NCI-H2029 (cell line): ENCODE measurements around the gene CNTNAP2.
"Not testable (repeated sequence)": the region's sequence is repeated elsewhere in the genome, so short reads cannot be mapped to it uniquely, and the experiment has no call there.

Source experiments
- DNase-seq: peaks from one replicate; lab custom pipeline; 2025; lab: John Stamatoyannopoulos, UW

CNTNAP2 gene

DNA sequence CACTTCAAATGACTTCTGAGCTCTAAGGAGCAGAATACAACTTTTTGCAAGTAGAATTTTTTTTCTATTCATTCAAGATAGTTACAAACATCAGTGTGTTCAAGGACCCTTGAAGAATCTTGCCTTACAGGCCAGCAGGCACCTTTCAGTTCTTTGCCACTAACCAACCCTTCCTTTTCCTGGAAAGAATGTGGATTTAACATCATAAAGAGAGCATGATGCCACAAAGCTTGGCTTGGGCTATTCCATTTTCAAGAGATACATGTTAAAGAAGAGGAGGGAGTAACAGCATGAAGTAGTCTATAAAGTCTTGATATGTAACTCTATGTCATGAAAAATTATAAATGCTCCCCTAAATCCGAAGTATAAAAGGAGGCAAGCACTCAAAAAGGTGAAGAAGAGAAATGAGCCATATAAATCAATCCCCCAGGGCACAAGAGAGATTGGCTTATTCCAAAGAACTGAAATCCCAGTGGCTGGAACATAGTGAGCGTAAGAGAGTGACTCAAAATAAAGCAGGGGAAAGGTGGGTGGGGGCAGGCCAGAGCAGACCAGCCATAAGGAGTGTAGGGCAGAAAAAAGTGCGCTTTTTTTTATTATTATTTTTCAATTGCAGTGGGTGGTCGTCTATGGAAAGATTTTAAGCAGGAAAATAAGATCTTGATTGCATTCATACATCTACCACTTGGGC lies 1448.3 kb downstream of the CNTNAP2 start:
- DNase-seq: no peak

DNA sequence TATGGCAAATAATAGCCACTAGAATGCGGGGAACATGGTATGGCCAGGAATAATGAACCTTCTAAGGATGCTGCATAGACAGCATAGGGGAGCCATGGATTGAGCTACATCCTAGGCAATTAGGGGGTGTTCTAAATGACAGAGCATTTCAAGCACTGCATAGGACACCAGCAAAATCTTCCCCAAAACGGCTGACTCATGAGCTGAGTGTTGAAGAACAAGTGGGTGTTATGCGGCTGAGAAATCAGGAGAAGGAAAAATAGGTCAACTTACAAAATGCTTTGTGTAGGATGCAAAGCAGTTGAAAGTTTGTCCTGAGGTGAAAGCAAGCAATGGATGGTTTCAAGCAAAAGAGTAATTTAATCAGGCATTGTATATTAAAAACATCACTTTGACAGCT lies 1450.4 kb downstream of the CNTNAP2 start:
- DNase-seq: no peak

DNA sequence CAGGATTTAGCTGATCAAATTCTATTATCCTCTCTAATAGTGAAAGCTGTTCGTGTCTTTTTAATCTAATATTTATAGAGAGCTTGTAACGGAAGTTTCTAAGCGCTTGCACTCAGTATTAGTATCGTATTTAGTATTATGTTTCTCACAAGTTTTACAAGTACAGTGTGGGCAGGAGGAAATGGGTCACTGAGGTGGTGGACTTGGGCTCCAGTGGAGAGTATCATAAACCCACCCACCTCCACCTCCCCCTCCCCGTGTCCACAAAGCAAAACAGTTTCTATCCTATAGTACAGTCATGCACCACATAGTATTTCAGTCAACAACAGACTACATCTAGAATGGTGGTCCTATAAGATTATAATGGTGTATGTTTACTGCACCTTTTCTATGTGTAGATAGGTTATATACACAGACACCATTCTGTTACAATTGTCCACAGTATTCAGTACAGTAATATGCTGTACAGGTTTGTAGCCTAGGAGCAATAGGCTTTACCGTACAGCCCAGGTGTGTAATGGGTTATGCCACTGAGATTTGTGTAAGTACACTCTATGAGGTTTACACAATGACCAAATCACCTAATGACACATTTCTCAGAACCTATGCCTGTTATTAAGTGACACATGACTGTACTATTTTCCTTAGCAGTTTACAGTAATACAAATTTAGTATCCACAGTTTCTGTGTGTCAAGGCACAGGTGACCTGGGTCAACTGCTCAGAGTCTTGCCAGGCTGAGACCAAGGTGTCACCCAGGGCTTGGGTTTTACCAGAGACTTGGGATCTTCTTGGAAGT lies 1452.7 kb downstream of the CNTNAP2 start:
- DNase-seq: no peak

DNA sequence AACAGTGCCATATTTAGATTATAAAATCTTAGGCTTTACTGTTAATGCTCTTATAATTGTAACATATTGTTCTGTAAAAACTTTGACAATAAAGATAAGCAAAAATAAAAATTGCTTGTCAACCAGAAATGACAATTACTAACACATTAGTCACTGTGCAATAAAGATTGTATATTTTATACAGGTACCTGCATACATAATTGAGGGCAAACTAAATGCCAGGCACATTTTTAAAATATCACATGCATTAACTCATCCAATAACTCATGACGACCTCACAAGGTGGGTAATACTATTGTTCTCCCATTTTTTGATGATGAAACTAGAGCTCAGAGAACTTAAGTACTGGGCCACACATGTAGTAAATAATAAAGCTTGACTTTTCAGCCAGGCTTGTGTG lies 1453.8 kb downstream of the CNTNAP2 start:
- no peak for DNase-seq

DNA sequence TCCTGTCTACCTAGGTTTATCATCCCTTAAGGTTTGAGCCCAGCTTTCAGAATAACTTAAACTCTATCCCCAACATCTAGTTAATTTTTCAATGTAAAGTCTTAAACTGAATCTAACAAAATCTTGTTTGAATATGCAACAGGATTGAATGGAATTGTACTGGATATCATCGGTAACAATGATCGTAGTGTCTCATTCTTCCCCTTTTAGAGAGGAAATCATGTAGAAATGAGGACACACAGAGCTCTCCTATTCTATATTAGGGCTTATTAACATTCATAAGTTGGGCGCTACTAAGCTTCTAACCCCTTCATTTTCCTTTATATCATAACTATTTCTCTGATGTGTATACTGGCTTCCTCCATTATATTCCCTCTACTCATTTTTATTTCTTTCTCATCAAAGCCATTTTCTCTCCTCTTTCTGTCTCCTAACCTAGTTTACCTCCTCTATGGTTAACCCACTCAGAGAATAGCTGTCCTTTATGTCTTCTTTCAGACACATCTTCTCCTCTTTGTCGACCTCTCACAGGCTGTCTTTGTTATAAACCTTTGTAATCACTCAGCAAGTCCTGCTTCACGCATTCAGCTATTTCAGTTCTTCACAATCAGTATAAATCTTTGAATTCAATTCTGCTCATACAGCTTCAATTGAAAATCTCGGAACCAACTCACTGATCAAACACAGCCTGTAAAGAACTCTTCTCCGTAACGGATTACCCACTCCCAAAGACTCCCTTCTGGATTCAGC lies 1455.0 kb downstream of the CNTNAP2 start:
- DNase-seq: no peak

DNA sequence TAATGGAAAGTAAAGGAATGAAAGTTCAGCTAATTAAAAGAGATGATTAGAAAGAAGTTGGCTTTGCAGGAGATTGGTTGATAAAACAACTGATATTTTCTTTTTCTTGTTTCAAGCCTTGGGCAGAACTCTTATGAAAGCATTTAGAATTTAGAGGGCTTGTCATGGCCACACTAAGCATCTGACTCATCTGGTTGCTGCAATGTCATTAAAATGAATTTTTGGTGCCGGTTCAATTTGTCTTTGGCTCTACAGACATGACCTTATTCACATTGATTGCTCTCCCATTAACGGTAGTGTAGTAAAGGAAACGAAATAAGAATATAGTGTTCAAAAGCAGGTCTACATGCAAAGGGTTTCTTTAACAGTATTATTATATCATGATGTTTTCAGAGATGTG lies 1461.6 kb downstream of the CNTNAP2 start:
- no peak for DNase-seq

DNA sequence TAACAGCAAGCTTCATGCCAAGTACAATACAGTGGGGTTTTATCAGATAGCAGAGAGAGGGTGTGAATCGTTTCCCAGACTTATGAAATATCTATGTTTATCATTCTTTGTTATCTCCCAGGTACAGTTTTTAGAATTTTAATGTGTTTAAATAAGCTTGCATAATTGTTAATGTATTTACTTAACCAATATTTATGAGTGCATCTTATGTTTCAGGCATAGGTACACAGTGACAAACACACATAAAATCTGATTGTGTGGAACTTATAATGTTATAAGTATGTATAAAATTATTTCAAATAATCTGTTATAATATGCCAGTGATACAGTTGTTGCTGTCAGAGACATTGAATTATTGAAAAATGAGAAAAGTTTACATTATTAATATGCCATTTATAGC lies 1462.5 kb downstream of the CNTNAP2 start:
- DNase-seq: no peak

DNA sequence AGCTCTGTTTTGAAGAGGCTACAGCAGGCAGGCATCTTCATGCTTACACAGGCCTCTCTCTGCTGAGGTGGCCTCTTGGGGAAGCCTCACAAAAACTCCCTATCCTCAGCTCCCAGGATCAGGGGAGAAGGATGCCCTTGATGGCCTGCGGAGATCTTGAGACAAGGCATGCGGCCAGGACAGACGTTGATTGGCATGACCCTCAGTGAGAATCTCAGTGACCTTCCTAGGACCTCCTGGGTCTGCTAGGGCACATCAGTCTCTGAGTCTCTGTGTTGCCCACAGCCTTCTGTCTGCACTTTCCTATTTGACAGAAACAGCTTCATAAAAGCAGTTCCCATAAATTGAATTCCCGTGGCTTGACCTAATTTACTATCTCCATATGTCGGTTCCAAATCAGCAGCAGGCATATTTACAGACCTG lies 1468.2 kb downstream of the CNTNAP2 start:
- no peak for DNase-seq

DNA sequence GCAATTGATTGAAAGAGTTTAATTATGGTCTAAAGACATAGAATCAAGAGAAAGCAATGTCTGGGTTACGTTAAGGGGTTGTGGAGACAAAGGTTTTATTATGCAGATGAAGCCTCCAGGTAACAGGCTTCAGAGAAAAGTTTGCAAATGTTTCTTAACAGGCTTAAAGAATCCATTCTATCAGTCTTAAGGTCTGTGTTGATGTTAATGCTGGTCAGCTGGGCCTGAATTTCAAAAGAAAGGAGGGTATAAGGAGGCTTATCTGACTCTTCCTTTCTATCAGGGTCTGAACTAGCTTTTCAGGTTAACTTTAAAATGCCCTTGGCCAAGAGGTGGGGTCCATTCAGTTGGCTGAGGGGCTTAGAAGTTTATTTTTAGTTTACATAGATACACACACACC lies 1469.5 kb downstream of the CNTNAP2 start:
- no peak for DNase-seq

DNA sequence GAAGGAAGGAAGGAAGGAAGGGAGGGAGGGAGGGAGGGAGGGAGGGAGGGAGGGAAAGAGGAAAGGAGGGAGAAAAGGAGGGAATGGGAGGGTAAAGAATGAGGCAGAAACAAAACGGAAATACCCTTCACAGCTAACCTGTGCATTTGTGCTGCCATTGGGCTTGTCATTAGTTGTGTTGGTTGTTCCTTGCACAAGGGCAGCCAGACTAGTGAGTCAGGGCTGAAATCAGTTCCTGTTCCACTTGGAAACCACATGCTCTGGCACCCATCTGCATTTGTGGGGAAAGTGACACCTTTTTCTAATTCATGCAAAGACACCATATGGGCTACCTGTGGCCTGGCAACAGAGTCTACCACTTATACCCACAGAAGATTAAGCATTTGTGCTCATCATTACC lies 1469.9 kb downstream of the CNTNAP2 start:
- DNase-seq: no peak

DNA sequence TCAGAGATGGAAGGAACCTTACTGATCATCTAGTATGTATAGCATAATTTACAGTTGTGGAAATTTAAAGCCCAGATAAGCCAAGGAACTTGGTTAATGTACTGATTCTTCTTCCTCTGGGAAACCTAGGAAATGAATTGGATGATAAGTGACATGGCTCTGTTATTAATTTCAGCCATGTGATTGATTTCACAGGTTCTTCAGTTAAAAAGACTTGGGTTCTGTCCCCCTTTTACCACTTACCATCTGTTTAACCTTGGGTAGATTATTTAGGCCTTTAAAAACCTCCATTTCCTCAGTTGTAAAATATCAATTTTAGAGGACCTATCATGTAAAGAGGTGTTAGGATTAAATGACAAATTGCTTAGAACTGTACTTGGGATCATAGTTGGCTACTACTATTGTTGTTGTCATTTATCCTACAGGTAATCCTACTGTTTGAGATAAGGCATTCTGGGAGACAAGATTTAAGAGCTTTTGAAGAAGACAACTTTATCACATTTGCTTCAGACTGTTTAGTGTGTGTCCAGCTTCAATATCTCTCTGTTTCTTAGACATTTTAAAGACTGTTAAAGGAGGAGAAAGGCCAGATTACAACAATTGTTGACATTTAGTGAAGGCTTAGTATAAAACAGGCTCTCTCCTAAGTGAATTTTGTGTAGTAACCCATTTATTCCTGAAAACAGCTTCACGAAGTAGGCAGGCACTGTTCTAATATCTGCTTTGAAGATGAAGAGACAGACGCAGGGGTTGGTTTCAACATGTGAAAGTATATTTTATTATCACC lies 1476.9 kb downstream of the CNTNAP2 start:
- no peak for DNase-seq

DNA sequence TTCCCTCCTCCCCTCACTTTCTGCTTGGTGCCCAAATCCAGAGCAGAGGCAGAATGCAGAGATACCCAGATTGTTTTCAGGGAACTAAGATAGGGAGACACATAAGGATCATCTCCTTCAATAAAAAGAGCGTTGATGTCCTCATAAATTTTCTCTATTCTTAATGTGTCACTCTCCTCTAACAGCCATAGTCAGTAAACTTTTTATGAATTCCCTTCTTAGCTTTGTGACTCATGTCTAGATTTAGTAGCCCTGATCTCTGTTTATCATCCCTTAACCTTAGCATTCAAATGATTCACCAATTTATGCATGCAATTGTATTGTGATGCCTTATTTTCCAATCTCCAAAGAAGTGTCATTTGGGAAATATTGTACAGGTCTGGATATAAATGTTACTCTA lies 1478.4 kb downstream of the CNTNAP2 start:
- no peak for DNase-seq

DNA sequence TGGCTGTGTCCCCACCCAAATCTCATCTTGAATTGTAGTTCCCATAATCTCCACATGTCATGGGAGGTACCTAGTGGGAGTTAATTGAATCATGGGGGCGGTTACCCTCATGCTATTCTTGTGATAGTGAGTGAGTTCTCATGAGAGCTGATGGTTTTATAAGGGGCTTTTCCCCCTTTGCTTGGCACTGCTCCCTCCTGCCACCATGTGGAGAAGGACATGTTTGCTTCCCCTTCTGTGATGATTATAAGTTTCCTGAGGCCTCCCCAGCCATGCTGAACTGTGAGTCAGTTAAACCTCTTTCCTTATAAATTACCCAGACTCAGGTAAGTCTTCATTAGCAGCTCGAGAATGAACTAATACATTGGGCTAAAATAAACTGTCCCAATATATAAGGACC lies 1482.1 kb downstream of the CNTNAP2 start:
- not testable (repeated sequence) for DNase-seq

DNA sequence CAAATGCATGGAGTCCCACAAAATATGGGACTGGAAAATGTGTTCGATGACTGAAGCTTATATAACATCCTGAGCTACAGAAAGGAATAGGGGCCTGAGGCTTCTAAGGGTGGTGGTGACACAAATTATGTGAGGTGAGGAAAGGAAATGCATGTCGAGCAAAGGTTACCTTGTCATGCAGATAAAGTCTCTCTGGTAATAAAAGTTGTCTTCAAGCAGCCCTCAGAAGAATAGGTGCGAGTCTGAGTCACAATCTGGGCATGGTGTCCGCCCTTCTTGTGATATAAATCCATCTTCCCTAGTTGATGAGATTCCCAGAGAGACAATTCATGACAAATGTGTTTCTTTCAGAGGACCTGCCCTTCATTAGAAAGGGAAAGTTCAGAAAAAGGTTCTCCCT lies 1488.7 kb downstream of the CNTNAP2 start:
- DNase-seq: no peak

DNA sequence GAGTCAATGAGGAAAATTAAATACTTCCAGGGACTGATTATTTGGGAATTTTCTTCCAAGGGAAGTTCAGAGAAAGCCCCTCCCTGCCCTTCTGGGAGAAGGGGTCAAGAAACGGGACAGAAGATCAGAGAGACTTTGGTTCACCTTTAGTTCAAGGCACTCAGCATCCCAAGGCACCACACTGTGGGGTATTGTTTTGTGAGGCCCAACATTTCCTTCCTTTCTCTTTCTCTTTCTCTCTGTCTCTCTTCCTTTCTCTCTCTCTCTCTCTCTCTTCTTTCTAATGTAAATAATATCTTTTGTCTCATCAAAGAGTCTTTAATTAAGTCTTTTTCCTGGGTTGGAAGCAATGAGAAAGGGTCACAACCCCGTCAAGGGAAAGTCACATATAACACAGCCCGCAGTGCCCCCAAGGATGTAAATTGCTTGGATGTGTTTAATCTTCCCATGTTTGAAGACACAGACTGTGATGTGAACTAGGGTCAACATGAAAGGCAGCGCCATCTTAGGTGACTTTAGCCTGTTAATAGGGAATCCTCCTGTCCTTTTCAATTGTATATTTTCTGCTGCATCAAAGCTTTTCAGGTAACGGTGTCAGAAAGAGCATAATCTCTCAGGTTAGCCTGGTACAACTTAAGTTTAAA lies 1490.7 kb downstream of the CNTNAP2 start:
- DNase-seq: no peak

DNA sequence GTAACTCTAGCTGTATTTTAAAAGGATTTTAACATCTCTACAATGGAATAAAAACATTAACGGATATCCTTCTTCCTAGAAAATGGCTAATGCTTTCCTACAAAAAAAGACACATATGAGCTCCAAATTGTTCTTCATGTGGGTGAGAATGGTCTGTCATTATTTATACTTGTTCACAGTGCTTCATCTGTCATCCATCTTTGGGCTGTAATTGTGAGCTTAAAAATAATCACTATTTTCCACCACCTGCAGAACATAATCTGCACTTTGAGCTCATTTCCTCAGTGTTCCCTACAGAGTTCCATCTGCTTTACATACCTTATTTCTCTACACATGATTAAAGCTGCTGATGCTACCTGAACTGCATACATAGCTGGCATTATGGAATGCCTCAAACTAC lies 1494.8 kb downstream of the CNTNAP2 start:
- DNase-seq: no peak

DNA sequence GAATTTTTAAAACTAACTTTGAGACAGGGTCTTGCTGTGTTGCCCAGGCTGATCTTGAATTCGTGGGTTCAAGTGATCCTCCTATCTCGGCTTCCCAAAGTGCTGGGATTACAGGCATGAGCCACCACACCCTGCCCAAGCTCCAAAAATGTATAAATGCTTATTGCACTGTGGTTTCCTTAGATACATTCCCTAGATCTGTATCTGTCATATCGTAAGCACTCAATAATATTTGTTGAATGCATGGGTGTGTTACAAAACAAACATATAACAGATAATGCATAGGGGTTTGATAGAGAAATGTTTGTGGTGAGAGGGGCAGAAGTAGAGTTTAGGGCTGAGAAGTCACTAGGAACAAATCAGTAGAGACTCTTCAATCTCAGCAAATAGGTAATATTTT lies 1518.7 kb downstream of the CNTNAP2 start:
- no peak for DNase-seq

DNA sequence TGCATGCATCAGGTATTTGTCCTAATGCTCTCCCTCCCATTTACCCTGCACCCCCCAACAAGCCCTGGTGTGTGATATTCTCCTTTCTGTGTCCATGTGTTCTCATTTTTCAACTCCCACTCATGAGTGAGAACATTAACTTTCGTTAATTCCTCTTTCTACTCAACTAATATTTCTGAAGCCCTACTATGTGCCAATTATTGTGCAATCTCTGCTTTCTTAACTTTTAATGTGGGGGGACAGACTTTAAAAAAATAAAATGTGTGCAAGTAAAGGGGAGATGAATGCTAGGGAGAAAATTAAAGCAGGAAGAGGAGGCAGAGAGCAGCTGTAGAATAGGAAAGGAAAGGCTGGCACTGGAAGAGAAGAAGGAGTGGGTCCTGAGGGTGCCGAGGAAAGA lies 1520.0 kb downstream of the CNTNAP2 start:
- no peak for DNase-seq

DNA sequence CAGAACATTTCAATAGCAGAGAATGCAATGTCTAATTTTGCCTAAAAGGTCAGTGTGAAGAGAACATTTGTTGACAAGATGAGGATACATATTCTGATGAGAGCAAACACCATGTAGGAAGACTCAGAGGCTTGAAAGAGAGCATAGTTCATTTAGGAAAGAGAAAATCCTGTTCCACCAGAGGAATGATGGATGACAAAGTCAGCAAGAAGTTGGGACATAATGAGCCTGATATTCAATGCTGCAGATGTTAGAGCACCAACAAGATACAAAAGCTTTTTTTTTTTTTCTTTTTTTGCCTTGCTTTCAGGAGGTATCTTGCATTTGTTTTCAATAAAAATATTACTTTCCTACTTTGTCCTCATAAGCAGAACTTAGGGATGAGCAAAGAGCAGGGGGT lies 1522.0 kb downstream of the CNTNAP2 start:
- no peak for DNase-seq

DNA sequence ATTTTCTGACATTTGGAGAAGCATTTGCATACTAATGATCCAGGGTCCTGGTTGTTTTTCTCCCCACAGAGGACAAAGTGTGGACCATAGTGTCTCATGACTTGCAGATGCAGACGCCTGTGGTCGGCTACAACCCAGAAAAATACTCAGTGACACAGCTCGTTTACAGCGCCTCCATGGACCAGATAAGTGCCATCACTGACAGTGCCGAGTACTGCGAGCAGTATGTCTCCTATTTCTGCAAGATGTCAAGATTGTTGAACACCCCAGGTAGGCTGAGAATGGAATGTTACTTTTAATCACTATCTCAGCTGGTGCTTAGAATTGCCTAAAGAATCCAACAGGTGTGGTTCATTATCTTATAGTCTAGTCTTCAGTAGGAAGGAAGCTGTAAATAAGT lies 1522.4 kb downstream of the CNTNAP2 start:
- DNase-seq: no peak

DNA sequence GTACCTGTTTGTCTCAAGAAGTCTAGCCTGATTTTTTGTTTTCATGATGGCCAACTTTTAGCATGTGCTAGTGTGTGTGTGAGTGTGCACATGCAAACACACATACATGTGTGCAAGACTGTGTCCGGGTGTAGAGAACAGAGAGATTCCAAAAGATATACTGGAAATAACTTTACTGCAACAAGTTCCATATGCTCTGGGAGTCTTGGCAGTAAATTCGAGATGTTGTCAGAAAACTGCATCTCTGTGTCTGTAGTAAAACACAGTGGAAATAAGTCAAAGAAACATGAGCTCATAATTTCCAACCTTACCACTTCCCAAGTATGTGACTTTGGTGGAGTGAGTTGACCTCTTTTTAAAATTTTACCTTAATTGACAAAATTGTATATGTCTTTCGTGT lies 1523.2 kb downstream of the CNTNAP2 start:
- DNase-seq: no peak

DNA sequence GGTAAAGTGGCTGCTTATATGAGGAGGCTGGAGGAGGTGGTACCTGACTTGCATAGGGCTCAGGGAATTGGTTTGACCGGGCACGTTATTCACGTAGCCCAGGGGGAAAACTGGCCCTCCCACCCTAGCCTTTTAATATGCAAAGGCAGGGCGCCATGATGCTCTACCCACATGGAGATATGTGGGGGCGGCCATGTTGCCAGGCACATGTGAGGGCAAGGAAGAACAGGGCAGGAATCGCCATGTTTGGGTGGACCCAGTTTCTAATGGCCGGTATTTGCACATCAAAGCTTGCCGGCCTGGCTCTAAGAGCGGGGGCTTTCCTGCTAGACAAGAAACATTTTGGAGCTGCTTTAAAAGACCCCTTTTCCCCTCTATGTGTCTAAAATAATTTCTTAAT lies 1524.2 kb downstream of the CNTNAP2 start:
- no peak for DNase-seq
